ENCODE data around the gene LTBP4. TPM values are rescaled to one million over a fixed set of nuclear protein-coding genes. Genes with fewer than 3 reads are reported as not detected.
A peak's percentile ranks its signal among the peaks of the same experiment; 100 is the strongest.

The LTBP4 gene
- 38.0 and 67.4 TPM in 2 replicates for total RNA-seq
- 25.9 and 31.4 TPM in 2 replicates for polyA plus RNA-seq
- 17.5 and 20.4 TPM in 2 replicates for polyA plus RNA-seq (2011; cell fraction: cytosol; rRNA removed)
- polyA plus RNA-seq (2011; cell fraction: nucleus; rRNA removed): 93.6 and 95.8 TPM in 2 replicates
- 72.8 and 137 TPM in 2 replicates for polyA plus RNA-seq (2012)
- polyA minus RNA-seq: 18.8 and 20.0 TPM in 2 replicates
- 34.3 TPM for polyA minus RNA-seq (2011; cell fraction: cytosol; rRNA and poly(A)+ RNA removed)
- polyA minus RNA-seq (2011; cell fraction: nucleus; rRNA and poly(A)+ RNA removed): 17.3 and 24.0 TPM in 2 replicates
- percentile 35 among the genes with signal in this experiment for Bru-seq, nascent RNA
- BruChase-seq, experiment 1, labeled RNA remaining after a 6-hour chase: percentile 56 among the genes with signal in this experiment
- BruChase-seq, experiment 2, labeled RNA remaining after a 2-hour chase: percentile 52 among the genes with signal in this experiment
- long read RNA-seq, full-length matches to known transcripts: 3 of 39 reads
- long read RNA-seq, partial matches to known transcripts: 23 of 39 reads
- long read RNA-seq, other reads (novel, unspliced or antisense): 13 of 39 reads

- Histone ChIP-seq H3K4me3 (replicated peaks in 1 of 3; ENCODE audit: insufficient read depth in 1 of 3, low read depth in 1 of 3, low read length in 3 of 3) (peak within 1 kb of the TSS in 2 of 3 experiments; percentile 26 to 28), H3K27me3 (ENCODE audit: control insufficient read depth in 2 of 2, insufficient read depth in 2 of 2, low read length in 2 of 2) (peaks cover 4 to 6% of the 10 kb centered on the region in 2 experiments), H3K79me2 (ENCODE audit: control insufficient read depth, insufficient read depth, low read length) (no peaks in the 10 kb centered on the region), H3K9me3 (replicated peaks; ENCODE audit: control insufficient read depth, insufficient read depth, low read length) (no peaks in the 10 kb centered on the region), H3K27ac (ENCODE audit: insufficient read depth, low read depth, low read length) (no peak within 1 kb of the TSS), H4K20me1 (replicated peaks; ENCODE audit: control insufficient read depth, extremely low read depth, insufficient read depth, low read length) (no peaks in the 10 kb centered on the region), H3K4me2 (ENCODE audit: insufficient read depth, low read length) (peak within 1 kb of the TSS; percentile 52), H3K9ac (replicated peaks; ENCODE audit: extremely low read depth, insufficient read depth, low read length) (no peak within 1 kb of the TSS), H3K4me1 (ENCODE audit: control insufficient read depth, extremely low read depth, insufficient read depth, low read length) (peaks cover 55% of the 10 kb centered on the region), H3K9me1 (replicated peaks; ENCODE audit: control insufficient read depth, extremely low read depth, insufficient read depth, low read length) (no peaks in the 10 kb centered on the region), H3K36me3 (ENCODE audit: control insufficient read depth in 2 of 2, extremely low read depth in 1 of 2, insufficient read depth in 2 of 2, low read length in 2 of 2) (no peaks in the 10 kb centered on the region), H2AFZ (ENCODE audit: low read depth, low read length) (peak within 1 kb of the TSS; percentile 23)
- no peak for FAIRE-seq
- POLR2A ChIA-PET: no interaction called here
- CTCF ChIA-PET: interaction anchor here (1.0 to 11.0 kb wide), 6 partner anchors 33 to 136 kb away, joined by 4 to 126 read pairs (median 40); partner anchors contain the start of gene BLVRB
- BruUV-seq (replicated peaks): no TSS peak
- intact Hi-C loops (cut with micrococcal nuclease): no loop called here
- peak; percentile 32 for TF ChIP-seq POLR2AphosphoS5 (IDR thresholded peaks at IDR 0.05; ENCODE audit: insufficient read depth, low read depth, low read length)
- TF ChIP-seq POLR2A (IDR thresholded peaks at IDR 0.05; ENCODE audit: low read depth, low read length): no peak
- TF ChIP-seq CTCF (IDR thresholded peaks at IDR 0.05; ENCODE audit: extremely low read depth in 1 of 2, insufficient read depth in 1 of 2, low read depth in 1 of 2, low read length in 2 of 2): peak in 1 of 2 donors; percentile 12
- no peak for TF ChIP-seq EZH2 (IDR thresholded peaks at IDR 0.05; ENCODE audit: borderline replicate concordance, low read depth, low read length, severe bottlenecking)
- TF ChIP-seq MYC (IDR thresholded peaks at IDR 0.05; ENCODE audit: low read depth, low read length): no peak
- TF ChIP-seq JUN (IDR thresholded peaks at IDR 0.05; ENCODE audit: borderline replicate concordance, insufficient read depth, insufficient read length, low read depth): no peak
- dilution Hi-C loops (cut with MboI; ENCODE audit: extremely low pct_ligation_motif_present, low sequenced_read_pairs): no loop called here
- DNase-seq (ENCODE audit: low read depth, low spot score): no peak
These were observed at the start of gene LTBP4 for GRCh38 chr19:40601134-40601974. Gene LTBP4, plus strand, starts transcription at chr19:40601369. Its CDS starts 19 bp downstream, at chr19:40601388.

All from endothelial cell of umbilical vein (primary cell).